NCI-H69 (cell line): Measurements from ENCODE around the gene KLHL11.

Experiments
- DNase-seq: peaks from one replicate; lab custom pipeline; 2025; lab: John Stamatoyannopoulos, UW

Gene KLHL11, protein sequence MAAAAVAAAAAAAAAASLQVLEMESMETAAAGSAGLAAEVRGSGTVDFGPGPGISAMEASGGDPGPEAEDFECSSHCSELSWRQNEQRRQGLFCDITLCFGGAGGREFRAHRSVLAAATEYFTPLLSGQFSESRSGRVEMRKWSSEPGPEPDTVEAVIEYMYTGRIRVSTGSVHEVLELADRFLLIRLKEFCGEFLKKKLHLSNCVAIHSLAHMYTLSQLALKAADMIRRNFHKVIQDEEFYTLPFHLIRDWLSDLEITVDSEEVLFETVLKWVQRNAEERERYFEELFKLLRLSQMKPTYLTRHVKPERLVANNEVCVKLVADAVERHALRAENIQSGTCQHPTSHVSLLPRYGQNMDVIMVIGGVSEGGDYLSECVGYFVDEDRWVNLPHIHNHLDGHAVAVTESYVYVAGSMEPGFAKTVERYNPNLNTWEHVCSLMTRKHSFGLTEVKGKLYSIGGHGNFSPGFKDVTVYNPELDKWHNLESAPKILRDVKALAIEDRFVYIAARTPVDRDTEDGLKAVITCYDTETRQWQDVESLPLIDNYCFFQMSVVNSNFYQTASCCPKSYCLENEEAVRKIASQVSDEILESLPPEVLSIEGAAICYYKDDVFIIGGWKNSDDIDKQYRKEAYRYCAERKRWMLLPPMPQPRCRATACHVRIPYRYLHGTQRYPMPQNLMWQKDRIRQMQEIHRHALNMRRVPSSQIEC

DNA sequence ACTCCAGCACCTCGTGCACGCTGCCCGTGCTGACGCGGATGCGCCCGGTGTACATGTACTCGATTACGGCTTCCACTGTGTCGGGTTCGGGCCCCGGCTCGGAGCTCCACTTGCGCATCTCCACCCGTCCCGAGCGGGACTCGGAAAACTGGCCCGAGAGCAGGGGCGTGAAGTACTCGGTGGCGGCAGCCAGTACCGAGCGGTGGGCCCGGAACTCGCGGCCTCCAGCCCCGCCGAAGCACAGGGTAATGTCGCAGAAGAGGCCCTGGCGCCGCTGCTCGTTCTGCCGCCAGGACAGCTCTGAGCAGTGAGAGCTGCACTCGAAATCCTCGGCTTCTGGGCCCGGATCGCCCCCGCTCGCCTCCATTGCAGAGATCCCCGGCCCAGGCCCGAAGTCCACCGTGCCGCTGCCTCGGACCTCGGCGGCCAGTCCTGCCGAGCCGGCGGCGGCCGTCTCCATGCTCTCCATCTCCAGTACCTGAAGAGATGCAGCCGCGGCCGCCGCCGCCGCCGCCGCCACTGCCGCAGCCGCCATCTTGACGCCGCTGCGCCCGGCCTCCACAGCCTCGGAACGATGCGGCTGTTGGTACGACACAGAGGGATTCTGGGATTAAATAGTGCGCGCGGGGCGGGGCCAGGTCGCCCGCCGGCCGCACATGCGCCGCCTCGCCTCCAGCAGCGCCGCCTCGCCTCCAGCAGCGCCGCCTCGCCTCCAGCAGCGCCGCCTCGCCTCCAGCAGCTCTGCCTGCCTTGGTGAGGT, at the start of gene KLHL11:
Gene KLHL11, minus strand, starts transcription at position 588 of the 760 bp plus-strand sequence. Its CDS starts 53 bp downstream, at position 535.
- DNase-seq = peak; percentile 96

DNA sequence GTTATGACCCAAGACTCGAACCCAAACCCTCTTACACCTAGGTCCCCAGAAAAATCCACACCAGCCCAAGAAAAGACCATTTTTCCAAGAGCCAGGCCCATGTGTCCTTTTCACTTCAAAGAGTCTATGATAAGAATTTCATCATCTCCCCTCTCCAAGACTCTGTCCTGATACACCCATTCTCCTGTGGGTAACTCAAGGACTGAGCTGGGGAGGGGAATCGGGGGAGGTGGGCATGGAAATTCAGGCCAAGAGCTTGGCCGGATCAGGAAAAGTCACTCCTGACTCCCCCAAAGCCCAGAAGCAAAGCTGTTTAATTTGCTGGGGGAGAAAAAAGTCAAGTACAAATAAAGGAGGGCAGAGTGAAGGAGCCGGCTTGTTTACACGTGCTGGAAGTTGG, 49.8 kb upstream of the KLHL11 start:
- no peak for DNase-seq

DNA sequence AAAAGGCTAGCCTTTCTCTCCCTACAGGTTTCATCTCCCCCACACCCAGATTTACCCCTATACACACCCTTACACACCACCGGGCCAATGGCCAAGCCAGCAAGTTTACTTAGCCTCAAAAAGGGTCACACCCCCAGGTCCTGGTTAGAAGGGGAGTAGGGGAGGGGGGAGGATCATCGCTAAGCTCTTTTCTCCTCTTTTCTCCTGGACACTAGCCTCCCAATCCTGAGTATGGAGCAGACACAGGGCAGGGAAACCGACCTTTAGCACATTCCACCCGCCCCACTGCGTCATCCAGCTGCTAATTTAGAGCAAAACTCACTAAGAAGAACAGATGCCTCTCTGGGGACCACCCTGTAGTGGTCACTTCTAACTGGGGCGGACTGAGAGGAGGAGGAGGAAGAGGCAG, 49.1 kb upstream of the KLHL11 start:
- no peak for DNase-seq

DNA sequence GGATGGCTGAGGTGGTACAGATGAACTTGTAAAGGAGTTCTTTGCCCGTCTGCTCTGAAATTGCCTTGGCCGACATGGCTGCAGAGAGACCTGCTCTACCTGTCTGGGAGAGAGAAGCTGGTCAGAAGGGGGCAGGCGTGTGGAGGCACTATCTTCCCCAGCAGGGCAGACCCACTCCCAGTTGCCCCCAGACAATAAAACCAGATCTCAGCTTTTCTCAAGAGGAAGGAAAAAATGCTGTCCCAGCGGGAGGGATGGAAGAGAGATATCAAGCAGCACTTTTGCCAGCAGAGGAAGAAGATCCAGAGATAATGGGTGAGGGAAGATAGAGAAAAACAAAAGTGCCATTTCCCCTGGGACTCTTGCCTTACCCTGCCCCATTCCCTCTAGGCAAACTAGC, 48.6 kb upstream of the KLHL11 start:
- DNase-seq = no peak

DNA sequence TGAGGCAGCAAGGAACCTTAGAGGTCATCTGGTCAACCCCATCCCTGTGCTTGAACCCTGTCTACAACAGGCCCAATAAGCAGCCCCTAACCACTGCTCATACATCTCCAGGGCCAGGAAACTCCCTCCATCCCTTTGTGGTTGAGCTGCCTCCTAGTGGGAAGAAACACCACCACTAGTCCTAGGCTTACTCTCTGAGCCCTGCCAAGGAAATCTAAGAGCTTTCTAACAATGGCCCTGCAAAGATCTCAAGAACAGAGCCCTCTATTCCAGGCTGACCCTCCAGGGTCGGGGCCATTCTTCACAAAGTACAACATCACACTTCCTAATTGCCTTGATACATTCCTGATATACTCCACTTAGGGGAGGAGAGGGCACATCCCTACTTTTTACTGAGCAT, 47.7 kb upstream of the KLHL11 start:
- no peak for DNase-seq

DNA sequence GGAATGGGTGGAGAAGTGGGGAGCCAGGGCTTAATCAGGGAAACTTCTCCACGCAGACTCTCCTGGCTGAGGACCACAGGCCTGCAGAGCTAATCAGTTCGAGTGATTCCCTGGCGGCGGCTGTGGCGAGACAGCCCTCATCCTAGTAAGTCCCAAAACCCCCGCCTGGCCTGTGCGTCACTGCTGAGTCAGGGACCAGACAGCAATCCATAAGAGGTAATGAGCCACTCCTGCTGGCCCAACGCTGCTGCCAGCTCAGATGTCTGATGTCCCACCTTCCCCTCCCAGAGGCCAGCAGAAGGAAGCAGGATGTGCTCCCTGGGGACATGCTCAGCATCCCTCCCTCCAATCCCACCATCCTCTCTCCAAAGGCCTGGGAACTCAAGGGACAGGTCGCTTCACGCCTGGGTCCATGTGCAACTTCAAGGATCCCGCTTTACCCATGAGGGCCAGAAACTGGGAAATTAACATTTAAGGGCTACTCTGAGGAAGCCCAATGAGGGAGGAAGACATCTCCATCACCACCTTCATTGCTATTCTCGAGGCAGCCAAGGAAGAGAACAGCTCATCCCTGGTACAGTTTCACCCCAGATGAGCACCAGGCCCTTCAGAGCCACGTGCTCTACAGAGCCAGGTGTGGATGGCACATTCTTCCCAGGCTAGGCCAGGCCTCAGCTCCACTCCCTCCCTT, 45.6 kb upstream of the KLHL11 start:
- no peak for DNase-seq

DNA sequence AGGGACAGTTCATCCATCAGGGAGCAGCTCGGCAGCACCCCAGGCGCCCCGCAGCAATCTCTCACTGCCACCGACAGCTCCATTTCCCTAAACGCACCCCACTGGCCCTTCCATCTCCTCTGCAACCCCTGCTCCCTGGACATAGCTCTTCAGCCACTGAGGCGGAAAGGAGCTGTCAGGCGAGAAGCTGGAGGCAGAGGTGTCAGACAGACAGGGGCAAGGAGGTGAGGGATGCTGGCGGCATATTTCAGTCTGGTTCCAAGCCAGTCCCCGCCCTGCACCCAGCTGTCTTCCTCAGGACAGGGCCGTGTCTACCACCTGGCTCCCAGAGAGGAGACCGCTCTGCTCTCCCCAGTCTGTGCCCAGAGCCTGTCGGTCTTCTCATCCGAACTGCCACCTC, 43.9 kb upstream of the KLHL11 start:
- no peak for DNase-seq

DNA sequence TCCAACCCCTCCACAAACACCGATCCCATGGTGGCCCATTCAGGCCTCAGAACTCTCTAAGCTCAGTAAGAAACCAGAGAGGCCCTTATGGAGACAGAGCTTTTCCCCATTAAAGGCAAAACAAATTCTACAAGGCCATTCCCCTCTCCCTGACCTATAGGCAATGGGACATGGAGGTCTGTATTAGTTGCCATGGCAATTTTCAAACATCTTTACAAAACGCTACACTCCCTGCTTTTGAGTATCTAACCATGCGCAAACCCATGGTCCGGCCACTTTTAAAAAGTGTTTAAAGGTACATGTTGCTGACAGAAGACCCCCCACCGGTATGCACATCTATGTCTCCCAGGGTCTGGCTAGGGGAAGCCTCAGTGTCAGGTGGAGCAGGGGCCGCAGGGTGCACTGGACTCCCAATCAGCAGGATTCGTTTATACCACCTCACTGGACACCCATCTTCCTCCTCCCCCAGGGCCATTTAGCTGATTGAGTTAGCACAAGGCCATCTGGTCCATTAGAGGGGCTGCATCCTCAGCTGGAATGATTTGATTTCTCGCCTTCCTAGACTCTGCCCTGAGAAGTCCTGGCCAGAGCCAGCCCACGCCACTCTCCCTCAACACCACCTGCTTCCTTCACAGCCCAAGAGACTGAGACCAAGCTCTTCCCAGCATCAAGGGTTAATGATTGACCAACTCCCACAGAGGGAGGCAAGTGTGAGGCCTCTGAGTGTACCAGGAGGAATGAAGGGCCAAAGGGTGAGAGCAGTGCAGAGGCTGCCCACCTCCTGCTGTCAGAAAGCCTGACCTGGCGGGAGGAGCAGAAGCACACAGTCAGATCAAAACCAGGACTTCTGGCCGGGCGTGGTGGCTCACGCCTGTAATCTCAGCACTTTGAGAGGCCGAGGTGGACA, 42.7 kb upstream of the KLHL11 start:
- DNase-seq = no peak

DNA sequence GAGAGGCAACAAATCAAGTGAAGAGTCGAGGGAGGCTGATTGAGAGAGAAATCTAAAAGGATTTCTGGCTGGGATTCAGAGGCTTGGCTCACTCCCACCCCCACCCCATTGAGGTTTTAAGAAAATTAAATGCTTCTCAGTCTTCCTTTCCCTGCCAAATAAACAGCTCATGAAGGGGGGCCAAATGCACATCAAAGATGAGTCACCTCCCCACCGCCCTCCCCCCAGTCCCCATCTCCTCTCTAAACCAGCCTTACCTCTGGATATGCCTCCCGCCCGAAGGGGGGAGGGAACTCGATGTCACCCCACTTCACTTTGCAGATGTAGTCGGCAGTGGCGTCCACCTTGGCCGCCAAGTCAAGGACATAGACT, 41.9 kb upstream of the KLHL11 start:
- DNase-seq = no peak

DNA sequence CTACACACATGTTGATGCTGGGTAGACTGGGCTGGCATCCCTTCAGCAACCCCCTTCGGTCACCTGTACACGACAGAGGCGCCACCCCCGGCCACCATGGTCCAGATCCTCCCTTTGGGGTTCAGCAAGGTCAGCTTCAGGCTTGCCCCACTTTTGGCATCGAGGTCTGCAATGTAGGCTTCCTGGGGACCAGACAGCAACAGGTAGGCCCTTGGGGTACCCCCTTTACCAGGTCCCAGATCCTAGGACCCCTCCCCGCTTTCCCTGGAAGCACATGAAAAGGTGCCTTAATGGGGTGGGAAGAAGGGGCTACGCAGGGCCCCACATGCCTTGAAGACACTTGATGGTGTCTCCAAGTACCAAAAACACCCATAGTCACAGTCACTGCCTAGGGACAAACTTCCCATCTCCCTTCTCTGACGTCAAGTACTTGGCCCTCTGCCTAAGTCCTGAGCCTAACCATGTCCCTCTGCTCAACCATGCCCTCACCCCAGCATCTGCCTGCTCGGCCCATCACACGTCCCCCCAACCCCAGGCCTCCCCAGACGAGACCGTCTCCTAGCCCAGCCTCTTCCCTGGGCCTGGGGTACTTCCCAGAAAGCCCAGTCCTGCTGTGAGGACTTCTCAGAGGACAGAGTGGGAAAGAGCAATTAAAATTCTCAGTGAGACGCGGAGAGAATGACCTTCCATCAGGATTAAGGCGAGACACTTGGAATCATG, 41.4 kb upstream of the KLHL11 start:
- no peak for DNase-seq

DNA sequence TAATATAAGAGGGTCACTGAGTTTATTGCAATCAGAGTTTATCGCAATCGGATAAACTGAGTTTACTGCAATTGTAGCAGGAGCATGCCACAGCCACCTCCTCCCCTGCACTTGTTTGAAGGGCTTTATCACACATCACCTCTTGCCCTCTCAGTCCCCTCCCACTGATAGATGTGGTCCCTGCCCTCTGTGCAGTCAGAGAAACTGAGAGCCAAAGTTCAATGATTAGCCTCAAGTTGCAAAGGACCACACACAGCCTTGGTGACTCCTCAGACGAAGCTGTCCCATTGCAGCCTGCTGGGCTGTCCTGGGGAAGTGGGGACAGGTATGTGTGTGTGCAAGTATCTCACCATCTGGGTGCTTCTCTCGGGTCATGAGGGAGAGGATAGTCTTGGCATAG, 39.9 kb upstream of the KLHL11 start:
- DNase-seq = no peak

DNA sequence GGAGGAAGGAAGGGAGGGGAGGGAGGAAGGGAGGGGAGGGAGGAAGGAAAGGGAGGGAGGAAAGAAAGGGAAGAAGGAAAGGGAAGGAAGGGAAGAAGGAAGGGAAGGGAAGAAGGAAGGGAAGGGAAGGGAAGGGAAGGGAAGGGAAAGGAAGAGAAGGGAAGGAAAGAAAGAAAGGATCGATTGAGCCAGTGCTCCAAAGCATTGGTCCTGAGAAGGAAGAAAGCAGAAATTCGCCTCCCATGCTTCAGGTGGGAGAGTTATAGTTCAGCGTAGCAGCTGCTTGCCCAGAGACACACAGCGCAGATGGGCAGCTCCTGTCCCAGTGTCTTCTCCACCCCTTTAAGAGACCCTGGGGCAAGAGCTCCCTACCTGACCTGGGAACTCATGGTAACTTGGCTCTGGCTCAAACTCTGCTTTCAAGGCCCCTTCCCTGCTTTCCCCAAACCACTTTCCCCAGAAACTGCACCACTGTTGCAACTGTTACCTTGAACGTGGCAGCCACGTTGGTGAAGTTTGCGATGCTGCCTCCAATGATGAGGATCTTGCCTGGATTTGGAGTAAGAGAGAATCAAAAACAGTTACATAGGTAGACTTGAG, 39.1 kb upstream of the KLHL11 start:
- no peak for DNase-seq

DNA sequence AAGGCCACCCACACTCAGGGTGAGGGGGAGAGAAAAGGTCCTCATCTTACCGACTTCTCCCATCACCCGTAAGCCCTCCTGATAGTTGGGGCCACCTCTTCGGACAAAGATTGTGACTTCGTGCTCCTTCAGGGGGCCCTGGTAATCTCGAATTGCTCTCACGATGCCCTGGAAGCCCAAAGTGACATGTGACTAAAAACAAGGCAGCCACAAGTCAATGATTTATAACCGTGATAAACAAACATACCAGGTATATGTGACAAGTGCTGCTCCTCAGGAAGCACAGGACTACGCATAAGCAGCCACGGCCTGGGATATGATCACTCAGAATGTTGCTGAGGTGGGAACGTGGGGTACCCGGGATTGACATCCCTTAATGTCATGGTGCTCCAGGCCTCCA, 36.4 kb upstream of the KLHL11 start:
- no peak for DNase-seq

DNA sequence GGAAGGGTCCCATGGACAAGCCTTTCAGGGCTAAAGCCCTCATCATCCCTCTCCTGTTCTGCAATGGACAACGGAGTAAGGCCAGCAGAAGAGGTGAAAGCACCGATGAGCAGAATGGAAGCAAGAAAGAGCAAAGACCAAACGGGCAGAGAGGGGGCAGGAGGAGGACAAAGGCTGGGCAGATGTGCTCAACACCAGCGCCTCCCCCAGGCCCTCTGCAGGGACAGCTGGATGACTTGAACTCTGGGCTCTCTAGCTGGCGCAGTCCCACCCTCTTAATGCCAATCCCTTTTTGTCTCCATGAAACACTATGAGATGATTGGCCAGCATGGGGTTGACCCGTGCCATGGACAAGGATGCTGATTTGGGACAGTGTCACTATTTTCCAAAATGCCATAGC, 31.5 kb upstream of the KLHL11 start:
- no peak for DNase-seq

DNA sequence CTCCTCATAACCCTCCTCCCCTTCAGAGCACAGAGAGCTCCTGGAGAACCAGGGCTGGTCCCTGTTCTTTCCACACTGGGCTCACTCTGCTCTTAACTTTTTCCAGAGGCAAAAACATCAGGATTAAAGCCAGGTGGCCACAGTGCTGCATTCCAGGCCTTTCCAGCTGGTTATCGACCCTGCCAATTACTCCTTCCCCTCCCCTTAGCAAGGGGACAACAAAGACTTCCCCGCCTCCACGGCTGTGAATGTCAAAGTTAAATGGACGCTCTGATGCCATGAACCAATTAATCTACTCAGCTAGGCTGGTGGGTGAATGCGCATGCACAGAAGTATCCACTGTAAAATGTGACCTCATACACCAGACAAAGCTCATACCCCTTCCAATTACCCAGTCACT, 30.4 kb upstream of the KLHL11 start:
- no peak for DNase-seq

DNA sequence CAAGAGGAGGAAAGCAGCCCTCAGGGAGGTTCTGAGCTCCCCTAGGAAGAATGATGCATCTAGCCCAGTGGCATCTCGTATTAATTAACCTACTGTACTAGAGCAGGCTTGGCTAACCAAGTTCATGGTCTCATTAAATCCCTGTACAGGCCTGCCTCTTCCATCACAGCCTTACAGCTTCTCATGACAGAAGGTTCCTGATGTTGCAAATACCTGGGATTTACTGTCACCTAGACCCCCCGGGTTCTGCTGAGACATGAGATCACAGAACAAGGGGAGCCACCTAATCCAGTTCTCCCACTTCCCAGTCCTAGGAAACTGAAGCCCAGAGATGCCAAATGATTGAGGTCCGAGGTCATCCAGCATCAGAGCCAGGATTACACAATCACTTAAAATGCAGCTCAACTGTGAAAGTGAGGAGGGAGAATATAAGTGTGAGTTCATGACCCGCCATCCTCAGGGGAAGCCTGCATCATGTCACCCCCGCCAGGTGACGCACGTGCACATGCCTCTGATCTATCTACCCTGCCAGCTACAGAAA, 29.6 kb upstream of the KLHL11 start:
- no peak for DNase-seq

DNA sequence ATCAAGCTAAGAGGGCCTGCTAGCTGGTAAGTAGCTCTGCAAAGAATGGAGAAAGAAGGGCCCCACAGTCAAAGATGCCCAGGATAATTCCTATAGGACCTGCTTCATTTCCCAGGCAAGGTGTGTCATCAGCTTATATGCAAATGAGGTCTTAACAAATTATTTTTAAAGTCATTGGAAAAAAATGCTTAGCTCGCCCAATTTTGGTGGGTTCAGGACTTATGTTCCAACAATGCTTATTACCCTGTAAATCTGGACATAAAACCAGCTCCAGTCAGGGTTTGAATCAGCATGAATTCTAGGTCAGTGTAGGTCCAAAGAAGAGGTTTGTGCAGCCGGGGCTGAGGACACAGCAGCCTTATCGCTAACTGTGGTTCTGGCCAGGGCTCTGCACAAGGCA, 28.2 kb upstream of the KLHL11 start:
- DNase-seq = no peak

DNA sequence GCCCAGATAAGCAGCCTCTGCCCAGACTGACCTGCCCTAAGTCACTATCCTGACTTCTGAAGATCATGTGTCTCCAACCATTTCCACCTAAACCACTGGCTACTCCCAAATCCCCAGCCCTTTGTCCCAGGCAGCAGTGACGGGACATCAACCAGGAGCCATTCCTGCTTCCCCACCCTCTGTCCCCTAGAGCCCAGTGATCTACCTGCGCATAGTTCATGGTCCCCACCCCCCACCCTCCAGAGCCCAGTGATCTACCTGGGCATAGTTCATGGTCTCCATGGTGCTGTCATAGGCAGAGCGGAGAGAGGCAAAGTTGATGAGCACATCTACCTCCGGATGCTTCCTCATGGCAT, 26.8 kb upstream of the KLHL11 start:
- DNase-seq = no peak

DNA sequence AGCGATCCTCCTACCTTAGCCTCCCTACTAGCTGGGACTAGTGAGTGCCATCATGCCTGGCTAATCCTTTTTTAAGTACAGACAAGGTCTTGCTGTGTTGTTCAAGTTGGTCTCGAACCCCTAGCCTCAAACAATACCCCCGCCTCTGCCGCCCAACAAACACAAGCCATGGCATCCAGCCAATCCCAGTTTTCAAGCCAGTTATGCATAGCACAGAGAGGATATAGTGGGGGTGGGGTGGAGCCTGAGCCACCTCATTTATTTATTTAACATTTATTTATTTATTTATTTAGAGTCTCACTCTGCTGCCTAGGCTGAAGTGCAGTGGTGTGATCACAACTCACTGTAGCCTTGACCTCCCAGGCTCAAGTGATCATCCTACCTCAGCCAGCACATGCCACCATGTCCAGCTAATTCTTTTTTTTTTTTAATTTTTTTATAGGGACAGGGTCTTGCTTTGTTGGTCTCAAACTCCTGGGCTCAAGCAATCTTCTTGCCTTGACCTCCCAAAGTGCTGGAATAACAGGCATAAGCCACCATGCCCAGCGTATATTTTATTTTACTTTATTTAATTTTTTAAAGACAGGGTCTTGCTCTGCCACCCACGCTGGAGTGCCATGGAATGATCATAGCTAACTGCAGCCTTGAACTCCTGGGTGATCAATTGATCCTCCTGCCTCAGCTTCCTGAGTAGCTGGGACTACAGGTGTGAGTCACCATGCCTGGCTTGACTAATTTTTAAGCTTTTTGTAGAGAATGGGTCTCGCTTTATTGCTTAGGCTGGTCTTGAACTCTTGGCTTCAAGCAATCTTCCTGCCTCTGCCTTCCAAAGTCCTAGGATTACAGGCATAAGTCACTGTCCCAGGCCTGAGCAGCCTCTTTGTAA, 26.2 kb upstream of the KLHL11 start:
- DNase-seq = no peak
